K562 (cell line): ENCODE data around the gene ACCSL. TPM values are rescaled to one million over a fixed set of nuclear protein-coding genes. Genes with fewer than 3 reads are reported as not detected.

Experiments
- ATAC-seq: fragments of 200-7000 bp; cut with Tn5 transposase; 3 replicates; pipeline ENCODE4 v1.9.1; 2020; ENCODE audit warnings: moderate library complexity
- BruUV-seq: library from RNA; stranded (reverse); fragments of 400-500 nt; replicated peaks from 2 replicates; lab custom pipeline; 2021; lab: Mats Ljungman, UMichigan
- CTCF ChIA-PET: fragments of 300-600 bp; formaldehyde crosslinking; extraction: SDS; loops from one replicate; lab custom pipeline; 2021; ENCODE audit warnings: low intra/inter-chr PET ratio; lab: Yijun Ruan, JAX
- POLR2A ChIA-PET: fragments of 300-600, 350-650 bp; sonication (Branson Sonifier 250); formaldehyde crosslinking; extraction: SDS; loops from one replicate; lab custom pipeline; 2021; ENCODE audit warnings: antibody characterized with exemption, inconsistent platforms; lab: Yijun Ruan, JAX
- DNase-seq, 4 experiments: peaks; one replicate each; pipeline versions ENCODE4 v3.0.0 to v3.0.0-alpha.2; 2011 to 2018; ENCODE audit warnings: low spot score in 3 of 4, mixed read lengths in 3 of 4; ENCODE audit errors: extremely low read depth in 1 of 4
- FAIRE-seq: peaks from 2 replicates; lab custom pipeline; 2011; peaks lifted over from hg19 to GRCh38; lab: Jason Lieb, UNC
- H2AFZ ChIP-seq: 2 replicates; pipeline ENCODE4 v1.6.0; 2011; ENCODE audit warnings: low read depth, low read length, control low read depth, inconsistent platforms
- H3K27ac ChIP-seq: fragments of 200-600 bp; 3 replicates; pipeline ENCODE4 v1.8.0; 2011; ENCODE audit warnings: low read depth, mild to moderate bottlenecking, control low read depth, inconsistent platforms, low read length, moderate library complexity, mixed read lengths; ENCODE audit errors: extremely low read depth
- H3K27me3 ChIP-seq, 2 experiments: fragments of 300-600 bp in 1 of 2; 2 replicates in 1 of 2; 3 replicates in 1 of 2; pipeline versions ENCODE4 v1.6.0 to v1.8.0; 2011; ENCODE audit warnings: inconsistent platforms in 2 of 2, low read length in 2 of 2, mild to moderate bottlenecking in 1 of 2, mixed read lengths in 1 of 2, moderate library complexity in 1 of 2; ENCODE audit not compliant: control insufficient read depth in 2 of 2, insufficient read depth in 2 of 2
- H3K36me3 ChIP-seq: fragments of 300-600 bp; 3 replicates; pipeline ENCODE4 v1.8.0; 2011; ENCODE audit warnings: mild to moderate bottlenecking, low read length, inconsistent platforms; ENCODE audit not compliant: control insufficient read depth, insufficient read depth
- H3K4me1 ChIP-seq, 2 experiments: fragments of 200-600 bp in 1 of 2; replicated peaks in 1 of 2; 2 replicates in 1 of 2; 3 replicates in 1 of 2; pipeline versions ENCODE4 v1.5.1 to v1.8.0; 2011; ENCODE audit warnings: inconsistent platforms in 2 of 2, low read length in 2 of 2, mild to moderate bottlenecking in 1 of 2, mixed read lengths in 1 of 2, moderate library complexity in 1 of 2; ENCODE audit not compliant: control insufficient read depth in 2 of 2, insufficient read depth in 2 of 2
- H3K4me2 ChIP-seq: 2 replicates; pipeline ENCODE4 v1.6.1; 2011; ENCODE audit warnings: low read length, control low read depth, inconsistent platforms, mixed read lengths; ENCODE audit not compliant: insufficient read depth
- H3K4me3 ChIP-seq: fragments of 200-600 bp; sonication (generic), shearing (Covaris generic); 2 replicates; pipeline ENCODE4 v1.5.1; 2016; ENCODE audit warnings: control low read depth, inconsistent platforms
- H3K79me2 ChIP-seq: fragments of 200-600 bp; 3 replicates; pipeline ENCODE4 v1.8.0; 2011; ENCODE audit warnings: low read length, inconsistent platforms; ENCODE audit not compliant: control insufficient read depth, insufficient read depth
- H3K9ac ChIP-seq, 2 experiments: 2 replicates each; pipeline versions ENCODE4 v1.6.0 to v1.6.1; 2011; ENCODE audit warnings: low read depth in 2 of 2, low read length in 2 of 2, control low read depth in 1 of 2, inconsistent platforms in 1 of 2, mild to moderate bottlenecking in 1 of 2, mixed read lengths in 1 of 2; ENCODE audit not compliant: insufficient read depth in 1 of 2
- H3K9me1 ChIP-seq: one replicate; pipeline ENCODE4 v1.6.0; 2011; ENCODE audit warnings: inconsistent platforms, mild to moderate bottlenecking, low read length, moderate library complexity; ENCODE audit not compliant: control insufficient read depth, insufficient read depth
- H3K9me3 ChIP-seq: replicated peaks from 2 replicates; pipeline ENCODE4 v1.5.1; 2011; ENCODE audit warnings: low read depth, low read length, inconsistent platforms; ENCODE audit not compliant: control insufficient read depth, insufficient read depth
- H4K20me1 ChIP-seq: replicated peaks from 2 replicates; pipeline ENCODE4 v1.6.1; 2011; ENCODE audit warnings: low read length, inconsistent platforms, mixed read lengths; ENCODE audit not compliant: control insufficient read depth, insufficient read depth
- C11orf30 ChIP-seq: fragments of 450-650 bp; IDR thresholded peaks from 2 replicates; pipeline ENCODE4 v1.6.1; 2016; ENCODE audit warnings: low read depth, mild to moderate bottlenecking
- MAFG ChIP-seq: fragments of 450-650 bp; conservative IDR thresholded peaks from 2 replicates; pipeline ENCODE4 v1.6.1; 2016; ENCODE audit warnings: missing genetic modification characterization, missing compliant biosample characterization
- ZNF3 ChIP-seq: fragments of 250-450 bp; sonication (Bioruptor Pico); IDR thresholded peaks from 2 replicates; pipeline ENCODE4 v1.5.0; 2021; ENCODE audit warnings: mild to moderate bottlenecking, moderate library complexity
- WGBS: fragments of 100-300 bp; shearing (Covaris generic); methylation state at CpG from one replicate; pipeline ENCODE4 v1.1.6; 2016; ENCODE audit warnings: low coverage, mixed read lengths; ENCODE audit not compliant: insufficient coverage; ENCODE audit errors: missing lambda C conversion rate; 5-methylcytosine and 5-hydroxymethylcytosine counted together
- in situ Hi-C: fragments of 300-500 bp; cut with MboI; formaldehyde crosslinking; loops from 4 replicates; pipeline ENCODE4 v1.15.0; 2018; ENCODE audit warnings: inconsistent platforms, mixed read lengths
- intact Hi-C: fragments of 100-400 bp; cut with micrococcal nuclease; formaldehyde crosslinking; loops from 2 replicates; pipeline ENCODE4 v1.14.2; 2022
- polyA plus RNA-seq, 8 experiments: library from polyadenylated mRNA; depleted of rRNA in 4 of 8; stranded (reverse) in 5 of 8; unstranded in 3 of 8; fragments of >200 nt; fragmentation: Nextera tagmentation in 2 of 8; fragmentation: Illumina TruSeq in 1 of 8; extraction: Ambion mirVana in 2 of 8; extraction: Trizol in 1 of 8; gene quantifications; 2 replicates each; pipeline versions ENCODE4 v1.2.1 to v1.2.3, GENCODE V29; 2011 to 2014; ENCODE audit warnings: inconsistent platforms in 1 of 8, missing spikeins in 1 of 8
- total RNA-seq, 7 experiments: library from RNA; depleted of rRNA in 6 of 7; stranded (reverse); fragments of >200 nt in 6 of 7; fragmentation: Illumina TruSeq in 2 of 7; extraction: Trizol in 2 of 7; gene quantifications; 2 replicates each; pipeline versions ENCODE4 v1.2.1 to v1.2.3, GENCODE V29; 2011 to 2021; ENCODE audit warnings: low replicate concordance in 1 of 7
- TF ChIP-seq, protein P1 (sequence below), 2 experiments: fragments of 450-650 bp; IDR thresholded peaks; 2 replicates each; pipeline ENCODE4 v1.6.1; 2018; ENCODE audit warnings: mild to moderate bottlenecking in 2 of 2, low read depth in 1 of 2; ENCODE audit not compliant: partially characterized antibody in 2 of 2
- TF ChIP-seq, protein P2 (sequence below): fragments of 200-400 bp; formaldehyde crosslinking; IDR thresholded peaks from 2 replicates; pipeline ENCODE4 v1.6.1; 2017; ENCODE audit warnings: mild to moderate bottlenecking, low read depth, low read length, moderate library complexity

The ACCSL gene
- total and polyA plus RNA-seq, 9 of the 15 experiments (the other 6 are each of a cell fraction or from before 2014, with no cell fraction given): not detected

DNA sequence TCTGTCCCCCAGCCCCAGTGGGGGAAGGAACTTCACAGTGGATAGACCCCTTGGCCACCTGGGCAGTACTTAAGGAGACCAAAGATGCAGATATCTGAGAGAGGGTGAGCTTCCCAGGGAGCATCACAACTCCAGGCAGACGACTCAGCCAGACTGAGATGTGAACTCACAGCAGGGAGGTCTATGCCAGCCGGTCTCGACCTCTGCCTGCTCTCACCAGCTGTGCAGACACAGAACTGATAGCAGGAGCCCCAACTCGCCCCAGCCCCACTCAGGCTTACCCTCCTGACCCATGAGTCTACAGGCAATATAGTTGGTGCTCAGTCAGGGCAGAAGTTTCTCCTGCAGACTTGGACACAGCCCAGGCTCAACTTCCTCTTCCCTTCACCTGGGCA is 29.7 kb upstream of the ACCSL start (continued):
- TF ChIP-seq, protein P1, sequence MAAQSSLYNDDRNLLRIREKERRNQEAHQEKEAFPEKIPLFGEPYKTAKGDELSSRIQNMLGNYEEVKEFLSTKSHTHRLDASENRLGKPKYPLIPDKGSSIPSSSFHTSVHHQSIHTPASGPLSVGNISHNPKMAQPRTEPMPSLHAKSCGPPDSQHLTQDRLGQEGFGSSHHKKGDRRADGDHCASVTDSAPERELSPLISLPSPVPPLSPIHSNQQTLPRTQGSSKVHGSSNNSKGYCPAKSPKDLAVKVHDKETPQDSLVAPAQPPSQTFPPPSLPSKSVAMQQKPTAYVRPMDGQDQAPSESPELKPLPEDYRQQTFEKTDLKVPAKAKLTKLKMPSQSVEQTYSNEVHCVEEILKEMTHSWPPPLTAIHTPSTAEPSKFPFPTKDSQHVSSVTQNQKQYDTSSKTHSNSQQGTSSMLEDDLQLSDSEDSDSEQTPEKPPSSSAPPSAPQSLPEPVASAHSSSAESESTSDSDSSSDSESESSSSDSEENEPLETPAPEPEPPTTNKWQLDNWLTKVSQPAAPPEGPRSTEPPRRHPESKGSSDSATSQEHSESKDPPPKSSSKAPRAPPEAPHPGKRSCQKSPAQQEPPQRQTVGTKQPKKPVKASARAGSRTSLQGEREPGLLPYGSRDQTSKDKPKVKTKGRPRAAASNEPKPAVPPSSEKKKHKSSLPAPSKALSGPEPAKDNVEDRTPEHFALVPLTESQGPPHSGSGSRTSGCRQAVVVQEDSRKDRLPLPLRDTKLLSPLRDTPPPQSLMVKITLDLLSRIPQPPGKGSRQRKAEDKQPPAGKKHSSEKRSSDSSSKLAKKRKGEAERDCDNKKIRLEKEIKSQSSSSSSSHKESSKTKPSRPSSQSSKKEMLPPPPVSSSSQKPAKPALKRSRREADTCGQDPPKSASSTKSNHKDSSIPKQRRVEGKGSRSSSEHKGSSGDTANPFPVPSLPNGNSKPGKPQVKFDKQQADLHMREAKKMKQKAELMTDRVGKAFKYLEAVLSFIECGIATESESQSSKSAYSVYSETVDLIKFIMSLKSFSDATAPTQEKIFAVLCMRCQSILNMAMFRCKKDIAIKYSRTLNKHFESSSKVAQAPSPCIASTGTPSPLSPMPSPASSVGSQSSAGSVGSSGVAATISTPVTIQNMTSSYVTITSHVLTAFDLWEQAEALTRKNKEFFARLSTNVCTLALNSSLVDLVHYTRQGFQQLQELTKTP (IDR thresholded peaks at IDR 0.05; ENCODE audit: low read depth in 1 of 2, partially characterized antibody in 2 of 2): no peak

DNA sequence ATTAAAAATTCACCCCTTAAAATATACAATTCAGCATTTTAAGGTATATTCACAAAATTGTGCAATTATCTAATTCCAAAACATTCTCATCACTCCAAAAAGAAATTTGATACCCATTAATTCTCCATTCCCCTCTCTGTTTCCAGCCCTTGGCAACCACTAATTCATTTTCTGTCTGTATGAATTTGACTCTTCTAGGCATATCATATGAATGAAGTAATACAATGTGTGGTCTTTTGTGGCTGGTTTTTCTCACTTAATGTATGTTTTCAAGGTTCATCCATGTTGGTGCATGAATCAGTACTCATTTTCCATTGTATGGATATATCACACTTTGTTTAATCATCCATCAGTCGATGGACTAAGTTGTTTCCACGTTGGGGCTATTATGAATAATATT is 29.0 kb upstream of the ACCSL start:
- TF ChIP-seq, protein P2, sequence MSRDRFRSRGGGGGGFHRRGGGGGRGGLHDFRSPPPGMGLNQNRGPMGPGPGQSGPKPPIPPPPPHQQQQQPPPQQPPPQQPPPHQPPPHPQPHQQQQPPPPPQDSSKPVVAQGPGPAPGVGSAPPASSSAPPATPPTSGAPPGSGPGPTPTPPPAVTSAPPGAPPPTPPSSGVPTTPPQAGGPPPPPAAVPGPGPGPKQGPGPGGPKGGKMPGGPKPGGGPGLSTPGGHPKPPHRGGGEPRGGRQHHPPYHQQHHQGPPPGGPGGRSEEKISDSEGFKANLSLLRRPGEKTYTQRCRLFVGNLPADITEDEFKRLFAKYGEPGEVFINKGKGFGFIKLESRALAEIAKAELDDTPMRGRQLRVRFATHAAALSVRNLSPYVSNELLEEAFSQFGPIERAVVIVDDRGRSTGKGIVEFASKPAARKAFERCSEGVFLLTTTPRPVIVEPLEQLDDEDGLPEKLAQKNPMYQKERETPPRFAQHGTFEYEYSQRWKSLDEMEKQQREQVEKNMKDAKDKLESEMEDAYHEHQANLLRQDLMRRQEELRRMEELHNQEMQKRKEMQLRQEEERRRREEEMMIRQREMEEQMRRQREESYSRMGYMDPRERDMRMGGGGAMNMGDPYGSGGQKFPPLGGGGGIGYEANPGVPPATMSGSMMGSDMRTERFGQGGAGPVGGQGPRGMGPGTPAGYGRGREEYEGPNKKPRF: no peak
- TF ChIP-seq MAFG (tag) (peak; percentile 33), ZNF3 (CRISPR knock-in tag) (no peak), C11orf30 (peak; percentile 13; the same call in 1 of the 2 replicates)
- CTCF ChIA-PET: no interaction called here
- intact Hi-C loops (no loop called here), in situ Hi-C loops (no loop called here)
- Histone ChIP-seq H3K4me1 (no peaks in the 10 kb centered on the region), H3K4me3 (no peak overlapping the region), H3K4me2 (no peak overlapping the region), H3K9me1 (no peaks in the 10 kb centered on the region), H2AFZ (no peak overlapping the region), H3K79me2 (no peaks in the 10 kb centered on the region), H3K36me3 (no peaks in the 10 kb centered on the region), H3K27ac (no peak overlapping the region), H3K9me3 (no peaks in the 10 kb centered on the region), H3K9ac (no peak overlapping the region), H3K27me3 (peaks cover 0 to 13% of the 10 kb centered on the region in 2 experiments; a peak in 2 of 5 replicates), H4K20me1 (no peaks in the 10 kb centered on the region)
- DNase-seq: no peak
- POLR2A ChIA-PET: no interaction called here
- no peak for ATAC-seq
- 0% methylated on average over 2 of the region's 2 CpGs for WGBS
- no peak for FAIRE-seq
- no TSS peak for BruUV-seq
